HCT116 (cell line): ENCODE results near the gene TMEM201.

Source experiments
- ELF1 ChIP-seq: IDR thresholded peaks from 2 replicates; pipeline ENCODE4 v1.6.1; 2012; ENCODE audit warnings: low read depth, borderline replicate concordance
- JUND ChIP-seq: IDR thresholded peaks from 2 replicates; pipeline ENCODE4 v1.6.1; 2012
- POLR2A ChIP-seq: IDR thresholded peaks from 2 replicates; pipeline ENCODE4 v1.7.0; 2011; ENCODE audit warnings: borderline replicate concordance; ENCODE audit not compliant: insufficient read depth, insufficient read length; ENCODE audit errors: extremely low read depth
- POLR2AphosphoS5 ChIP-seq: IDR thresholded peaks from 2 replicates; pipeline ENCODE4 v1.6.1; 2011; ENCODE audit warnings: mild to moderate bottlenecking, low read depth, low read length, moderate library complexity
- SIN3A ChIP-seq: IDR thresholded peaks from 2 replicates; pipeline ENCODE4 v1.6.1; 2012; ENCODE audit warnings: low read depth
- YY1 ChIP-seq: IDR thresholded peaks from 2 replicates; pipeline ENCODE4 v1.6.1; 2011; ENCODE audit warnings: low read length, low read depth, moderate library complexity, mild to moderate bottlenecking; ENCODE audit not compliant: insufficient replicate concordance; ENCODE audit errors: extremely low read depth
- TF ChIP-seq, protein P1 (sequence below), 3 experiments: fragments of 200-600 bp in 1 of 3; sonication (generic) in 1 of 3; IDR thresholded peaks in 2 of 3; conservative IDR thresholded peaks in 1 of 3; 2 replicates each; pipeline ENCODE4 v1.5.1; 2012 to 2017; ENCODE audit warnings: low read depth in 2 of 3, low read length in 2 of 3, antibody characterized with exemption in 1 of 3, borderline replicate concordance in 1 of 3, control low read depth in 1 of 3, mild to moderate bottlenecking in 1 of 3, mixed read lengths in 1 of 3, mixed run types in 1 of 3, moderate library complexity in 1 of 3; ENCODE audit not compliant: insufficient read depth in 1 of 3
- TF ChIP-seq, protein P2 (sequence below): IDR thresholded peaks from 2 replicates; pipeline ENCODE4 v1.6.1; 2011; ENCODE audit warnings: mild to moderate bottlenecking, low read length, moderate library complexity; ENCODE audit not compliant: insufficient replicate concordance; ENCODE audit errors: extremely low read depth

DNA sequence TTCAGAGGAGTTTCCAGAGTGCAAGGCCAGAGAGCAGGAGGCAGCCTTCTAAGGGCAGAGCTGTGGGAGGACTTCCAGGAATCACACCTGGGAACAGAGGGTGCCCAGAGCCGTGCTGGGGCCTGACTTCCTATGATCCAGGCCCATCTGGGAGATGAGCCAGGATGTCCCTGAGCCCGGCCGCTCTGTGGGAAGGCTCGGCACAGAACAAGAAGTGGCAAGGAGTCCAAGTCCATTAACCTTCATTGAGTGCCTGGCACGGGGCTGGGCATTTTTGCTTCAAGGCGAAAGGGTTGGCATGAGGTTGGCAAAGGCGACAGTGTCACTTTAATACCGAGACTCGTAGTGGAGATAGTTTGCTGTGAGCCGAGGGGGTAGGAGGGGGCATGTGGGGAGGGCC is 18.2 kb downstream of the TMEM201 start:
- TF ChIP-seq POLR2A (no peak), POLR2AphosphoS5 (no peak), JUND (no peak), ELF1 (no peak), YY1 (no peak), SIN3A (no peak)
- TF ChIP-seq, protein P1, sequence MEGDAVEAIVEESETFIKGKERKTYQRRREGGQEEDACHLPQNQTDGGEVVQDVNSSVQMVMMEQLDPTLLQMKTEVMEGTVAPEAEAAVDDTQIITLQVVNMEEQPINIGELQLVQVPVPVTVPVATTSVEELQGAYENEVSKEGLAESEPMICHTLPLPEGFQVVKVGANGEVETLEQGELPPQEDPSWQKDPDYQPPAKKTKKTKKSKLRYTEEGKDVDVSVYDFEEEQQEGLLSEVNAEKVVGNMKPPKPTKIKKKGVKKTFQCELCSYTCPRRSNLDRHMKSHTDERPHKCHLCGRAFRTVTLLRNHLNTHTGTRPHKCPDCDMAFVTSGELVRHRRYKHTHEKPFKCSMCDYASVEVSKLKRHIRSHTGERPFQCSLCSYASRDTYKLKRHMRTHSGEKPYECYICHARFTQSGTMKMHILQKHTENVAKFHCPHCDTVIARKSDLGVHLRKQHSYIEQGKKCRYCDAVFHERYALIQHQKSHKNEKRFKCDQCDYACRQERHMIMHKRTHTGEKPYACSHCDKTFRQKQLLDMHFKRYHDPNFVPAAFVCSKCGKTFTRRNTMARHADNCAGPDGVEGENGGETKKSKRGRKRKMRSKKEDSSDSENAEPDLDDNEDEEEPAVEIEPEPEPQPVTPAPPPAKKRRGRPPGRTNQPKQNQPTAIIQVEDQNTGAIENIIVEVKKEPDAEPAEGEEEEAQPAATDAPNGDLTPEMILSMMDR (IDR thresholded peaks at IDR 0.05 in 2 of 3, conservative IDR thresholded peaks at IDR 0.05 in 1 of 3; ENCODE audit: borderline replicate concordance in 1 of 3, insufficient read depth in 1 of 3, low read depth in 2 of 3, low read length in 2 of 3) = no peak
- TF ChIP-seq, protein P2, sequence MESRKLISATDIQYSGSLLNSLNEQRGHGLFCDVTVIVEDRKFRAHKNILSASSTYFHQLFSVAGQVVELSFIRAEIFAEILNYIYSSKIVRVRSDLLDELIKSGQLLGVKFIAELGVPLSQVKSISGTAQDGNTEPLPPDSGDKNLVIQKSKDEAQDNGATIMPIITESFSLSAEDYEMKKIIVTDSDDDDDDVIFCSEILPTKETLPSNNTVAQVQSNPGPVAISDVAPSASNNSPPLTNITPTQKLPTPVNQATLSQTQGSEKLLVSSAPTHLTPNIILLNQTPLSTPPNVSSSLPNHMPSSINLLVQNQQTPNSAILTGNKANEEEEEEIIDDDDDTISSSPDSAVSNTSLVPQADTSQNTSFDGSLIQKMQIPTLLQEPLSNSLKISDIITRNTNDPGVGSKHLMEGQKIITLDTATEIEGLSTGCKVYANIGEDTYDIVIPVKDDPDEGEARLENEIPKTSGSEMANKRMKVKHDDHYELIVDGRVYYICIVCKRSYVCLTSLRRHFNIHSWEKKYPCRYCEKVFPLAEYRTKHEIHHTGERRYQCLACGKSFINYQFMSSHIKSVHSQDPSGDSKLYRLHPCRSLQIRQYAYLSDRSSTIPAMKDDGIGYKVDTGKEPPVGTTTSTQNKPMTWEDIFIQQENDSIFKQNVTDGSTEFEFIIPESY = no peak
